GM21526 (cell line): ENCODE measurements around the gene POLG.

Source experiments
- ATAC-seq: cut with Tn5 transposase; IDR thresholded peaks from one replicate; pipeline ENCODE4 v1.9.1; 2021; ENCODE audit warnings: moderate library complexity; ENCODE audit not compliant: unreplicated experiment, low FRiP score

Gene POLG

GRCh38 chr15:89370120-89370977 is 35.7 kb upstream of the POLG start:
- ATAC-seq = no peak

- ATAC-seq = no peak
Observed at GRCh38 chr15:89369341-89369947, 34.8 kb upstream of the POLG start.

DNA sequence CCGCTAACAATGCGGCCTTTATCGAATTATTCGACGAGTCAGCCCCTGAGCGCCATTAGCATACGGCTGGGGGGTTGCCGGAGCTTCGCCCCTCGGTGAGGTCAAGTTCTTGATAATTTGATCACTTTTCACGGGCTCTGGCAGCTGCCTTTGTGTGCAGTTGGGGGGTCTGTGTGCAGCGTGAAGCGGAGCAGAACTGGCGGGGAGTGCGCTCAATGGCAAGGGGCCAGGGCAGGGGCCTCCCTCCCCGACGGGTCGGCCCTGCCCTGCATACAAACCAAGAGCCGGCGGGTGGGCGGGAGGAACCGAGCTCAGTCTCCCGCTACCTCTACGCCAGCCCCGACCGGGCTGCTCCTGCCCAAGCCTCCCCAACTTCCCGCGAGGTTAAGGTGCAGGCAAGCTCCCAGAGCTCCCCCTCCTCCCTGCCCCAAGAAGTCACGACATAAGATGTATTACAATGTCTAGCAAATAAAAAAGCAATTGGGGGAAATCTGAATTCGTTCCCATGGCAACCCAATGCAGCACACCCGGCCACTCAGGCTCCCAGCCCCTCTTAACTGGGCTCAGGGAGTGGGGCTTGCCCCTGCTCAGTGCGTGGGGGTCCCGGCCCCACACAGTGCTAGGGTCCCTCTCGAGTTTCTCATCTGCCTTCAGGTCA is 34.1 kb upstream of the POLG start:
- no peak for ATAC-seq

GRCh38 chr15:89367485-89368451 is 33.1 kb upstream of the POLG start:
- ATAC-seq = no peak

GRCh38 chr15:89366656-89367393 is 32.2 kb upstream of the POLG start:
- ATAC-seq = no peak

DNA sequence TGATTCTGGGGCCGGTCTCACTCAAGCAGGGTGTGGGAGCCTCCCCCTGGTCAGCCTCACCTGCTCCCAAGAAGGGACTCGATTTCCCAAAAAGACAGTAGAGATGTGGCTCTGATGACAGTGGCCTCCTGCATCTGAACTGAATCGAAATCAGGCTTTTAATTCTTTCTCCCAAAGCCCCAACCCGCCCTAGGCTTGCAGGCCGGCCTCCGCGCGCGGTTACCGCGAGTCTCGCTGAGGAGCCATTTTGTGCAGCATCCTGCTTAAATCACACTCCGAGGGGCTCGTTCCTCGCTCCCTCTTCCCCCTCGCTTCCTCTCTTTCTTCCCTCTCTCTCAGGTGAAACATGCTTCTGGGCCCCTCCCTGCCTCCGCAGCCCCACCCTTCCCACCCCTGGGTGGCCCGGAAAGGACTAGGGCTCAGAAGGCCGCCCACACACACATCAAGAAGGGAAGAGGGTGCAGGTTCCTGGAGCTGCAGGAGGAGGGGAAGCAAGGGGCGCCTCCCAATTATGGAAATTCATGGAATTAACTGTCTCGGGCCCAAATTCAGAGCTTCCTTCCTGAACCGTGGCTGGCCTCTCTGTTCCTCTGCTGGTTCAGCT is 30.9 kb upstream of the POLG start:
- no peak for ATAC-seq

- ATAC-seq = no peak
Observed at GRCh38 chr15:89364741-89365450, 30.3 kb upstream of the POLG start.

DNA sequence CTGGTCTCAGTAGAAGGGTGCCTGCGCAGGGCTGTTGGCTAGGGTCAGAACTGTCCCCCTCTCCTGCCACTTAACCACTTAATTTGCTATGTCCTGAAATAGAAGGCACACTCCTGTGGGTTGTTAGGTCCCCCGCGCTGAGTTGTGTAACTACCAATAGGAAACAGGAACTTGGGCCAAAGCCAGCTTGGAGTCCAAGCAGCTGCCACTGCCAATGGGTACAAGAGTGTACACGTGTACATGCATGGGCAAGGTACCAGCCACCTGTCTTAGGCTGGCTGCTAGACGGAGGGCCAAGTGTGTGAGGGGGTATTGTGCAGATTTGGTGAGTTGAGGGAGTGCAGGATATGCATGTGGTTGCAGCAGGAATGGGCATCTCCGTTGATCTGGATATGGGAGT is 29.7 kb upstream of the POLG start:
- ATAC-seq = no peak

GRCh38 chr15:89363770-89364169 is 29.1 kb upstream of the POLG start:
- no peak for ATAC-seq

- ATAC-seq = no peak
Observed at GRCh38 chr15:89363133-89363532, 28.5 kb upstream of the POLG start.

DNA sequence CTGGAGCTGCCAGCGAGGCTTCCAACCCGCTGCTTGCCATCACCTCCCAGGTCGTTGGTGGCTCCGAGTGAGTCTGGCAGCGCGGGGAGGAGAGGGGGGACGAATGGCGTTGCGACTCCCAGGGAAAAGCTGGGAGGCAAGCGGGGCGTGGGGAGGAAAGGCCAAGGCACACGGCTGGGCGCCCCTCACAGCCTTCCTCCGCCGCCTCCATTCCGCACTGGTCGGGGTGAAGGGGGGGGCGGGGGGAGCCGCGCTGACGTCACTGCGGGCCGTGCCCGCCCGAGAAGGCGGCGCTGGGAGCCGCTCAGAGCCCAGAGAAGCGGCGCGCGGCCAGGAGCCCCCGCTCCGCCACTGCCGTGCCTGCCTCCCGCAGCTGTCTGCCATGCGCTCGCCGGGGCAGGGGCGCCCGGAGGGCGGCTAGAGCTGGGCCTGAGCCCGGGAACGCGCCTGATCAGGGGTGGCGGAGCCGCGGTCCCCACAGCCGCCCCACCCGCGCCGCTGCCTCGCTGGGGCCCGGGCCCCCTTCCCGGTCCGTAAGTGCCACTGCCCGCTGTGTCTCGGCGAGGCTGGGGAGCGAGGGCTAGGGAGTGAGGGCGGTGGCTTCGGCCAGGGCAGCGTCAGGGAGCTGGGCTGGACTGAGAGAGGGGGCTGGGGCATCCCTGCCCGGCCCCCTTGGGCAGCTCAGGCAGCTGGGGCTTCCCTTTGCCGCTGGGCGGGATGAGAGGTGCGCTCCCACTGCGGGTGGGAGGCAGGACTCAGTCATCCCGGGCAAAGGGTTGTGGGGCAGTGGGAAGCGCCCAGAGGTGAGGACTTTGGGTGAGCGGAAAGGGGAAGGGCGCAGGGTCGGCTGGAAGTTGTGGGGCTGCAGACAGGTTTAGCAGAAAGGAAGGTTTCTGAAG is 27.8 kb upstream of the POLG start:
- no peak for ATAC-seq

DNA sequence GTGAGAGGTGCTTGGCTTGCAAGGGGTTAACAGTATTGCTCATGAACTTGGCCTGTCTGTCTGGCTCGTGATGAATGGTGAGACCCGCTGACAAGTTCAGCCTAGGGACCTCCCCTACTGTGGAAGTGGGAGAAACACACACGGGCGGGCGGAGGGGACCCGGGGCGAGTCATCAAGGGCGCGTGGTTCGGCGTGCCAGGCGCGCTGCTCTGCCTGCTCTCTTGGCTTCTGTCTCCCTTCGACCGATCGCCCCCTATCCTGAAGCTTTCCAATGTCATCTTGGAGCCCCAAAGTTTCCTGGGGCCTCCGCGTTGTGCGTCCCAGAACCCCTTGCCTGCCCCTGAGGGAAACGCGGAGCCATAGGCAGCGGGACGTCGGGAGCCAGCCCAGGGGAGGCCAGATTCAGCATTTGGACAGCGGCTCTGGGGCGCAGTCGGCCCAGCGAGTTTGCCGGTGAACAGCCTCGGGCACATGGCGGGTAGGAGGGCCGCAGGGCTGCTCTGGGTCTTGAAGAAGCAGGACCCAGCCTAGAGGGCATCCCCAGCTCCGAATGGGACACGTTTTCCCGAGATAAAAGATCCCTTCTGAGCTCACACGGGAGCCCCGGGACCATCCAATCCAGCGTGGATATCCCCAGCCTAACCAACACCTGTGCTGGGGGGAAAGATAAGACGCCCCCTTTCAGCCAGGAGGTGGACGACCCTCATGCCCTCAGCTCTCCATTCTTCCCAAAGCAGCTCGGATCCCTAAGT is 27.0 kb upstream of the POLG start:
- no peak for ATAC-seq

DNA sequence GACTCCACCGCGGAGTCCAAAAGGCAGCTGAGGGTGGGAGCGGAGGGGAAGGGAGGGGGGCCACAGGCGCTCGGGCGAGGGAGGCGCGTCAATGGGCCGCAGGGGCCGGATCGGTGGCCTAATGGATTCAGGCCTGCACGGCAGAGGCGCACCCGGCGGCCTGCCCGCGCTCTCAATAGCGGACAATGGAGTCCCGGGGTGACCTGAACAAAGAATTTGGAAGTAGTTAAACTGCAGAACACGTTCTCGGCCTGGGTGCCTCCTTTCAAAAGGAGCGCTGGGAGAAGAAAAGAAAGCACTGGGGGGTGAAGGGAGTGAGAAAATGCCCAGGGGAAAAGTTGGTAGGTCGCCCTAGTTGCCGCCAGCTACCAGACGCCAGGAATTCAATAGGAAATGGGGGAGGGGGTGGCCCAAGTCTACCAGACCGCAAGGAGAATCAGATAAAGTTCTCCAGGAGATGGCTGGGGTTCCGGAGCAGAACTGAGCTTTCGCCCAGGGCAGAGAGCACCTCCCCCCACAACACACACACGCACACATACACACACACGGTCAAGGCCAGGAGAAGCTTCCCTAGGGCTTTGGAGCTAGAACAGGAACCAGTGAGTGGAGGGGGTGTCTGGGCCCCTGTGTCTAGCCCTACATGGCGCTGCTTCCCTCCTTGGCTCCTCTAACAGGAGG is 25.8 kb upstream of the POLG start:
- ATAC-seq = no peak

DNA sequence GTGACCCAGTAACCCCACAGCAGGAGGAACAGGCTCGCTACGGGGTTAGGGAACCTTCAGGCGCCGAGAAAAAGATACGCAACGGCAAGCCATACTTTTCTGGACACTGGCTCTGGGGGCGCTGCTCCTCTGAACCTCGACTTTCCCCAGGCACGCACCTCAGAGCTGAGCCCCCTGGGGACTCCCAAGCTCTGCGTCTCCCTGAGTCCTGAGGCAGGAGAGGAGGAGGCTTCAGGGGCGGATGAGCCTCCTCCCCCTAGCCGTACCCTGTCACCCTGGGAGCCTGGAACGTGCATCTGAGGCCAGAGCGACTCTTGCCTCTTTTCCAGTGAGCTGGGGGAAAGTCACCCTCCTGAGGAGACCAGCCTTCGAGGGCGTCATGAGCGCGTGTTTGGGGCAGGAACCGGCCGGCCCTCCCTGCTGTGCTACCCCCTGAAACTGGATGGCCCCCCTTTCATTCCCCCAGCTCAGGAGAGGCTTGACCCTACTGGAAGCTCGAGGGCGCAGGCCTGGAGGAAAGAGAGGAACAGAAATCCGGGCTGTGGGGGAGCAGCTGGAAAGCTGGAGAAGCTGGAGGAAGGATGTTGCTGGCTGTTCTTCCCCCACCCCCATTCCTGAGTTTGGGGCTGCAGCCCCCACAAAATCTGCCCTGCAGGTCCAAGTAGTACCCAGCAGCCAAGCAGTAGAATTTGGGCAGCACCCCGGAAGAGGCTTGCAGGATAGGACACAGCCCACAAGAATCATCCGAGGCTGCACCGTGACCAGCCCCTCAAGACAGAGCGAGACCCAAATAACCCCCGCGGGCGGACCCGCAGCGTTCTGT is 25.1 kb upstream of the POLG start:
- ATAC-seq = no peak

DNA sequence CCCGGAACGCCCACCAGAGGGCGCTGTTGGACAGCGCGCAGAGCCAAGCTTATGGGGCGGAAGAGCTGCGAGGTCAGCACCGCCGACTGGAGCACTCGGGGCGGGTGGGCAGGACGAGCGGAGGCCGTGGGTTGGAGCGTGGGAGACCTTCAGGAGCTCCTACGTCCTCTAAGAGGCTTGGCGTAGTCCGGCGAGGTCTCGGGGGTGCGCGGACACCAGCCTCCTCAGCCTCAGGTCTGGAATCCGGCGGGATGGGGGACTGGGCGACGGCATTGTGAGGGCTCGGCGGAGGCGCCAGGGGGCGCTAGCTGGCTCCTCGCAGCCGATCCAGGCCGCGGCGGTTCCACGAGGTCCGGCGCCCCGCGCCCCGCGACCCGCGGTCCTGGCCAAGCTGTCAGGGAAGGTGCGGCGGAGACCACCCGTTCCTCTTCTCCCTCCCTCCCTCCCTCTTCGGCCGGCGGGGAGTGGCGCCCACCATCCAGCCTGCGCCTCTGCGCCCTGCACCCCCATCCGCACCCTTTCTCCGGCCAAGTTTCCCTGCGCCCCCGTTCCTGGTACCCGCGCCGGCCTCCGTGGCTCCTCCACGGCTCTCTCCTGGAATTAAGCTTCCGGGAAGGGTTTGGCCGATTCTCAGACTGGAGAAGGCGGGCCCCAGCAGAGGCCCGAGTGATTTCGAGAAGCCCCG is 24.3 kb upstream of the POLG start:
- peak; percentile 80 for ATAC-seq
